HG03103 (cell line): ENCODE data around the gene EXOSC6.
"Not testable (repeated sequence)": the region's sequence is repeated elsewhere in the genome, so short reads cannot be mapped to it uniquely, and the experiment has no call there.

Experiments used
- ATAC-seq: cut with Tn5 transposase; IDR thresholded peaks from one replicate; pipeline ENCODE4 v1.9.1; 2021; ENCODE audit warnings: low read depth; ENCODE audit not compliant: unreplicated experiment

The EXOSC6 gene

DNA sequence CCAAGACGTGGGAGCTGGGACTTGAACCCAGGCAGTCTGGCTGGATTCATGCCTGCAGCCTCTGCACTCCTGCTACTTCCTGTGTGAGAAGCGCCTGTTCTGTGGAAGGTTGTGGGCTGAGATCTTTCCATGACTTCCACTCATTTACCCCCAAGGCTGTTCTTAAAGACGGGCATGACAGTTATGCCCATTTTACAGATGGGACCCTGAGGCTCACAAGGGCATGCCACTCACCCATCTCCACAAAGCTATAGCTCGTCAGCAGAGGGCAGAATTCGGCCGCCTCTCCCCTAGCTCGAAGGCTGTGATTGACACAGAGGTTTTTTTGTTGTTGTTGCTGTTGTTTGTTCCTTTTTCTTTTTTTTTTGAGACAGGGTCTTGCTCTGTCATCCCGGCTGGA is 51.7 kb downstream of the EXOSC6 start:
- not testable (repeated sequence) for ATAC-seq

GRCh38 chr16:70199170-70199569 is 52.6 kb downstream of the EXOSC6 start:
- not testable (repeated sequence) for ATAC-seq

- ATAC-seq, result not testable (repeated sequence)
These were observed 53.1 kb downstream of the EXOSC6 start for GRCh38 chr16:70198666-70199065.

DNA sequence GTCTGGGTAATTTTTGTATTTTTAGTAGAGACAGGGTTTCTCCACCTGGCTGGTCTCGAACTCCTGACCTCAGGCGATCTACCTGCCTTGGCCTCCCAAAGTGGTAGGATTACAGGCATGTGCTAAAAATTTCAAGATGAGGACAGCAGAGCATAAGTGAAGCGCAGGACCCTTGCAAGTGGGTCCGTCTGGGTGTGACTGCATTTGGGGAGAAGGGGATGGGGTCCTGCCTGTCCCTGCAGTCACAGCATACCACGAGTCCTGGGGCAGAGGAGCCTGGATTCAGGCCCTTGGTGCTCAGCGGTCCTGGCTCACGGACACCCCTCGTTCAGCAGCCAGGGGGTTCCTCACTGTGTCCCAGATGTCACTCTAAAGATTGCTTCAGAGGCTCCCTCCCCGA is 53.5 kb downstream of the EXOSC6 start:
- ATAC-seq, result not testable (repeated sequence)

GRCh38 chr16:70197611-70198010 is 54.1 kb downstream of the EXOSC6 start:
- ATAC-seq, result not testable (repeated sequence)
